ENCODE results near the gene CEP112.

Gene CEP112

DNA sequence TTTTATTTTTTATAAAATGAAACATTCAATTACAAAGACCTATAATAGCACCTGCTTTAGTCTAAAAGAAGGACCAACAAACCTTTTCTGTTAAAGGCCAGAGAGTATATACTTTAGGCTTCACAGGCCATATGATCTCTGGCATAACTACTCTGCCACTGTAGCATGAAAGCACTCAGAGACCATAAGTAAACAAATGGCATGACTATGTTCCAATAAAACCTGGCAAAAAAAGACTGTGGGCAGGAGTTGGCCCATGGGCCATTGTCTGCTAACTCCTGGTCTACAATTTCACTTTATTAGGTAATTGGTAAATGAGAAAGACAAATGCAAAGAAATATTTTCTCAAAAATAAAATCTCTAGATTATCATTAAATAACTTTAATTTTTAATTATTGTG is 14.9 kb downstream of the CEP112 start:
- H3K4me3 ChIP-seq (ENCODE audit: low read depth, low read length) = no peak overlapping the region
- in situ Hi-C loops (cut with HindIII; ENCODE audit: low sequenced_read_pairs) = no loop called here
- DNase-seq (ENCODE audit: low read depth, low spot score) = no peak
- TF ChIP-seq, protein P1, sequence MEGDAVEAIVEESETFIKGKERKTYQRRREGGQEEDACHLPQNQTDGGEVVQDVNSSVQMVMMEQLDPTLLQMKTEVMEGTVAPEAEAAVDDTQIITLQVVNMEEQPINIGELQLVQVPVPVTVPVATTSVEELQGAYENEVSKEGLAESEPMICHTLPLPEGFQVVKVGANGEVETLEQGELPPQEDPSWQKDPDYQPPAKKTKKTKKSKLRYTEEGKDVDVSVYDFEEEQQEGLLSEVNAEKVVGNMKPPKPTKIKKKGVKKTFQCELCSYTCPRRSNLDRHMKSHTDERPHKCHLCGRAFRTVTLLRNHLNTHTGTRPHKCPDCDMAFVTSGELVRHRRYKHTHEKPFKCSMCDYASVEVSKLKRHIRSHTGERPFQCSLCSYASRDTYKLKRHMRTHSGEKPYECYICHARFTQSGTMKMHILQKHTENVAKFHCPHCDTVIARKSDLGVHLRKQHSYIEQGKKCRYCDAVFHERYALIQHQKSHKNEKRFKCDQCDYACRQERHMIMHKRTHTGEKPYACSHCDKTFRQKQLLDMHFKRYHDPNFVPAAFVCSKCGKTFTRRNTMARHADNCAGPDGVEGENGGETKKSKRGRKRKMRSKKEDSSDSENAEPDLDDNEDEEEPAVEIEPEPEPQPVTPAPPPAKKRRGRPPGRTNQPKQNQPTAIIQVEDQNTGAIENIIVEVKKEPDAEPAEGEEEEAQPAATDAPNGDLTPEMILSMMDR (IDR thresholded peaks at IDR 0.05; ENCODE audit: low read depth, low read length) = no peak

DNA sequence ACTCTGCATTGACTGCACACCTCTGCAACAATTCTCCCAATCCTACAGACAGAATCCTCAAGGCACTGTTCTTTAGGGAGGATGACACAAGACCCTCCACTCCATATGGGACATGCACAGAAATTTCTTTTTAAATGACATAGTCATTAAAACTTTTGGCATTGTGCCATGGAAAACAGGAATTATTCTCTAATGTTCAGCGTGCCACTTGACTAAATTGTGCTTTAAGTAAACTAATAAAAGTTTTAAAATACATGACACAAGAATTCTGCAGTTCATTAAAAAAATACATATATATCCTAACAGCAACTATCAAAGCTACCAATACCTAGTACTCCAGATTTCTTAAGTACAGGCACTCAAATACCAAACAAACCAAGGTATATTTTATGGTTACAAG is 16.0 kb downstream of the CEP112 start:
- in situ Hi-C loops (cut with HindIII; ENCODE audit: low sequenced_read_pairs) = no loop called here
- no peak overlapping the region for H3K4me3 ChIP-seq (ENCODE audit: low read depth, low read length)
- TF ChIP-seq, protein P1 (IDR thresholded peaks at IDR 0.05; ENCODE audit: low read depth, low read length) = no peak
- DNase-seq (ENCODE audit: low read depth, low spot score) = no peak

DNA sequence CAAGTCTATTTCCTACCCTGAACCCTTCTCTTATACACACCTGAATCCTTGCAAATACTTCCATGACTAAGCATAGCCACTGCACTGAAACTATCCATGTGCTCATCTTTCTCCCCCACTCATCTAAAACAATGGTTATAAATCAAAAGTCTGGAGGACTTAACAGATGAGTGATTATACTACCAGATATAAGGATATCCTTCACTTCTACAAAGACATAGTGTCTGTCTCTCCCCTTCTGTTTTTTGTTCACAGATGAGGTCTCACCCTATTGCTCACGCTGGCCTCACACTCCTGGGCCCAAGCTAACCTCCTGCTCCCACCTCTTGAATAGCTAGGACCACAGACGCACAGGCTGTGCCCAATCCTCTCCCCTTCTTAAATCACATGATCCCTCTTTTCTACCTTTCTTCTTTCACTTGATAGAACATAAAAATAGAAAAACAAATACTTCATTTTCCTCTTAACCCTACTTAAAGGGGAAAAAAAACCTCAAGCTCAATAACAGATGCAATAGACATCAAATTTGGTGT is 19.2 kb downstream of the CEP112 start:
- no peak for DNase-seq (ENCODE audit: low read depth, low spot score)
- TF ChIP-seq, protein P1 (IDR thresholded peaks at IDR 0.05; ENCODE audit: low read depth, low read length) = no peak
- in situ Hi-C loops (cut with HindIII; ENCODE audit: low sequenced_read_pairs) = no loop called here
- H3K4me3 ChIP-seq (ENCODE audit: low read depth, low read length) = no peak overlapping the region

DNA sequence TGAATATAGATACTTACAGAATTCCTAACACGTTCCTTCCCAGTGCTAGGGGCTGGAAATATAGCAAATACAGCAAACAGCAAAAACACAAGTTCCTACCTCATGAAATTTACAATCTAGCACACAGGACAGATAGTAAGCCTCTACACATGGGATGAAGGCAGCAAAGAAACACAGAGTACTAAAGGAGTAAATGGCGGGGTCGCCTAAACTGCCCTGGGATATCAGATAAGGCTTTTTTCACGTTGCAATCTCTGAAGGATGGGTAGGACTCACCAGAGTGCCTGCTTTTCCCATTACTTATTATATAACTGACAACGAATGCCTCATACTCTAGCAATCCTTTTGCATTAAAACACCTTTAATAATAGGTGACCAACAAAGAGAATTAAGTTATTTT is 19.8 kb downstream of the CEP112 start:
- in situ Hi-C loops (cut with HindIII; ENCODE audit: low sequenced_read_pairs) = no loop called here
- TF ChIP-seq, protein P1 (IDR thresholded peaks at IDR 0.05; ENCODE audit: low read depth, low read length) = no peak
- no peak overlapping the region for H3K4me3 ChIP-seq (ENCODE audit: low read depth, low read length)
- DNase-seq (ENCODE audit: low read depth, low spot score) = no peak

DNA sequence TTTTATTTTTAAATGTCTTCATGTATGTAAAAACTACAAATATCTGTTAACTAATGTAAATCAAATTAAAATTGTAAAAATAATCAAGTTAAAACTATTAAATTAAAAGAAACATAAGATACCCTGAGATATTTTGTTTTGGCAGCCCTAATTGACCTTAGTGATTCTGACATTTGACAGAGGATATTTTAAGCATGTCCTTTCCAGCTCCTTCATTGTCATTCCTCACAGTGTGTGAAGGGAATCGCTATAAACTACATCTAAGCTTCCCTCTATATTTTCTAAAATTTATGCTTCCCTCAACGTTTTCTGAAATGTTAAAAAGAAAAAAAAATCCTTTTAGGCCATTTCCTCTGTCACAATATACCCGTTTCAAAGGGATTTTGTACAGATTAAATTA is 20.2 kb downstream of the CEP112 start:
- no peak overlapping the region for H3K4me3 ChIP-seq (ENCODE audit: low read depth, low read length)
- no peak for DNase-seq (ENCODE audit: low read depth, low spot score)
- in situ Hi-C loops (cut with HindIII; ENCODE audit: low sequenced_read_pairs) = no loop called here
- TF ChIP-seq, protein P1 (IDR thresholded peaks at IDR 0.05; ENCODE audit: low read depth, low read length) = no peak

DNA sequence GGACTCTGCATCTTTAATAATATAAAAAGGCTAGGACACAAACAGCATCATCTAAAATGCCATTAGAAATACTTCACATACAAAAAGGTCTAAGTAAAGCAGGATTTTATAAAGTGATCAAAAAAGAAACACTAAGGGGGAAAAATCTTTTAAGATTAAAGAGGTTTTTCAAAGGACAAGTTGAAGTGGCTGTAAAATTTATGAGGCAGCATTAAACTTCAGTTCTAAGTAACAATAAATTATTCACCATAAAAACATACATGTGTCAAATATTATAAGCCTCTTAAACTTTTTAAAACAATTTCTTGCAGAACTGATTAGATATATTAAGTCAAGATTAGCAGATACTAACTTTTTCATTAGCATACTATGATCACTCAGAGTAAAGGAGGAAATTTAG is 20.8 kb downstream of the CEP112 start:
- H3K4me3 ChIP-seq (ENCODE audit: low read depth, low read length) = no peak overlapping the region
- DNase-seq (ENCODE audit: low read depth, low spot score) = no peak
- TF ChIP-seq, protein P1 (IDR thresholded peaks at IDR 0.05; ENCODE audit: low read depth, low read length) = no peak
- in situ Hi-C loops (cut with HindIII; ENCODE audit: low sequenced_read_pairs) = no loop called here

DNA sequence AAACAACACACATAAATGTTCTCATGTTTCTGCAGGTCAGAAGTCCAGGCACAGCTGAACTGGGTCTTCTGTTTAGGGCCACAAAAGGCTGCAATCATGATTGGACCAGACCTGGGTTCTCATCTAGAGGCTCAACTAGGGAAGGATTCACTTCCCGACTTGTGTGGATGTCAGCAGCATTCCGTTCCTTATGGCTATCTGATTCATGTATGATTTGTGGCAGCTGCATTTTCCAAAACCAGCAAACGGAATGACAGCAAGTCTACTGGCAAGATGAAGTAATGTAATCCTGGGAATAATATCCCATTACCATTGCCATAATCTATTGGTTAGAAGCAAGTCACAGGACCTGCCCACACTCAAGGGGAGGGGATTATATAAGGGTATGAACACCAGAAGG is 22.1 kb downstream of the CEP112 start:
- no peak for DNase-seq (ENCODE audit: low read depth, low spot score)
- in situ Hi-C loops (cut with HindIII; ENCODE audit: low sequenced_read_pairs) = no loop called here
- no peak overlapping the region for H3K4me3 ChIP-seq (ENCODE audit: low read depth, low read length)
- TF ChIP-seq, protein P1 (IDR thresholded peaks at IDR 0.05; ENCODE audit: low read depth, low read length) = no peak
